Body of pancreas (tissue), 4 donors: ENCODE data around the gene VPS35L.

Source experiments
- CTCF ChIP-seq, 7 experiments: fragments of 450-650 bp in 4 of 7; fragments of 200-600 bp in 3 of 7; sonication (generic) in 3 of 7; IDR thresholded peaks; one replicate each; pipeline ENCODE4 v1.5.1; 2016 to 2019; ENCODE audit warnings: antibody characterized with exemption in 7 of 7
- POLR2A ChIP-seq, 3 donors: fragments of 450-650 bp; IDR thresholded peaks; one replicate each; pipeline ENCODE4 v1.6.1; 2016; ENCODE audit warnings: antibody characterized with exemption in 3 of 3, mild to moderate bottlenecking in 2 of 3

DNA sequence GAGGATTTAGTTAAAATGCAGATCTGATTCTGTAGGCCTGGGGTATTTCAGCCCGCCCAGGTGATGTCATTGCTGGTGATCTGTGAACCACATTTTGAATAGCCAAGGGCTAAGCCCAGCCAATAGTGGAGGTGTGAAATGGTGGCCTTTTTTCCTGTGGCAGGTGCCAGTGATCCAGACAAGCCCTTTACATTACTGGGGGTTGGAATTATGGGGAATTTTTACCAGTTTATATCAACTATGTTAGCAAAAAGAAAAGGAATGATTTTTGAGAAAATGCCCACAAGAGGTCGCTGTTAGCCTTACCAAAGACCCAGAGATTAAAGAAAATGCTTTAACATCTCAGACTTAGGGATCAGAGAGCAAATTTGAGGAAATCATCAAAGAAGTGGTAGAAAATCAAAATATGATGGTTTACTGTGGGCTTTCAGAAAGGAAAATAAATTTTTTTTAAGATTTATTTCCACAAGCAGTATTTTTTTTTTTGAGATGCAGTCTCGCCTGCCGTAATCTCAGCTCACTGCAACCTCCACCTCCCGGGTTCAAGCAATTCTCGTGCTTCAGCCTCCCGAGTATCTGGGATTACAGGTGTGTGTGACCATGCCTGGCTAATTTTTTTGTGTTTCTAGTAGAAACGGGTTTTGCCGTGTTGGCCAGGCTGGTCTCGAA lies 3.9 kb downstream of the VPS35L start:
- peak; percentile 51 to 75 (median 61) for TF ChIP-seq CTCF (IDR thresholded peaks at IDR 0.05)
- TF ChIP-seq POLR2A (IDR thresholded peaks at IDR 0.05): no peak
